Ectodermal cell (in vitro differentiated cells): ENCODE results near the gene JPH2.

Experiments used
- H3K27ac ChIP-seq: 2 replicates; pipeline ENCODE4 v1.7.0; 2013; ENCODE audit warnings: mild to moderate bottlenecking, low read depth, low read length; ENCODE audit not compliant: insufficient read depth, poor library complexity, severe bottlenecking
- H3K27me3 ChIP-seq: 2 replicates; pipeline ENCODE4 v1.7.0; 2013; ENCODE audit warnings: mild to moderate bottlenecking, low read length; ENCODE audit not compliant: insufficient read depth, control insufficient read depth, poor library complexity, severe bottlenecking
- H3K36me3 ChIP-seq: one replicate; pipeline ENCODE4 v1.7.0; 2013; ENCODE audit warnings: low read length; ENCODE audit not compliant: control insufficient read depth, insufficient read depth
- H3K4me1 ChIP-seq: one replicate; pipeline ENCODE4 v1.7.0; 2013; ENCODE audit warnings: low read length; ENCODE audit not compliant: control insufficient read depth, insufficient read depth
- H3K4me3 ChIP-seq: 2 replicates; pipeline ENCODE4 v1.7.0; 2013; ENCODE audit warnings: low read depth, low read length, control low read depth; ENCODE audit not compliant: insufficient read depth
- H3K9me3 ChIP-seq: 2 replicates; pipeline ENCODE4 v1.7.0; 2013; ENCODE audit warnings: mild to moderate bottlenecking, low read length, moderate library complexity; ENCODE audit not compliant: control insufficient read depth
- WGBS, 2 experiments: methylation state at CpG; one replicate each; pipeline ENCODE4 v1.1.7; 2013; ENCODE audit warnings: missing lambda C conversion rate in 2 of 2; 5-methylcytosine and 5-hydroxymethylcytosine counted together

JPH2 gene

DNA sequence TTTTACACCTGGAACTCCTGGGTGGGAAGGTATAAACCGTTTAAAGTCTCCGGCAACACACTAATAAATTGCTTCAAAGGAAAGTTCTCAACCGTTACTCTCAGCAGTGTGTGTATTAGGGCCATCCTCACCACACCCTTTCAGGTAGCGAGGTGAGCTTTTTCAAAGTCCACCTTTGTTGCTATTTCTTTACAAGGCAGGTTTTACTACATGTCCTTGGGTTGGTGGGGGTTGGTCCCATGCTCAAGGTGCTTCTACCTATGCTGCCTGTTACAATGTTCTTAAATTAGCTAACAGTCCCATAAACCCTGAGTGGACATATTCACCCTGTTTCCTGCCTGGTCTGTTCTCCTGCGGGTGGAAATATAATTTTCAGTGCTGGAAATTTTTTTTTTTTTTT lies 36.7 kb upstream of the JPH2 start:
- 94% methylated on average over 5 of the region's 5 CpGs for WGBS, 2 experiments
- H3K4me3 ChIP-seq: no peak overlapping the region
- H3K9me3 ChIP-seq: no peaks in the 10 kb centered on the region
- H3K4me1 ChIP-seq: no peaks in the 10 kb centered on the region
- no peaks in the 10 kb centered on the region for H3K27me3 ChIP-seq
- no peaks in the 10 kb centered on the region for H3K36me3 ChIP-seq
- no peak overlapping the region for H3K27ac ChIP-seq

GRCh38 chr20:44222633-44223368 lies 35.8 kb upstream of the JPH2 start:
- H3K4me3 ChIP-seq: no peak overlapping the region
- H3K4me1 ChIP-seq: no peaks in the 10 kb centered on the region
- H3K27ac ChIP-seq: no peak overlapping the region
- H3K9me3 ChIP-seq: no peaks in the 10 kb centered on the region
- no peaks in the 10 kb centered on the region for H3K36me3 ChIP-seq
- H3K27me3 ChIP-seq: no peaks in the 10 kb centered on the region
- 73% methylated on average over 7 of the region's 7 CpGs for WGBS, 2 experiments

DNA sequence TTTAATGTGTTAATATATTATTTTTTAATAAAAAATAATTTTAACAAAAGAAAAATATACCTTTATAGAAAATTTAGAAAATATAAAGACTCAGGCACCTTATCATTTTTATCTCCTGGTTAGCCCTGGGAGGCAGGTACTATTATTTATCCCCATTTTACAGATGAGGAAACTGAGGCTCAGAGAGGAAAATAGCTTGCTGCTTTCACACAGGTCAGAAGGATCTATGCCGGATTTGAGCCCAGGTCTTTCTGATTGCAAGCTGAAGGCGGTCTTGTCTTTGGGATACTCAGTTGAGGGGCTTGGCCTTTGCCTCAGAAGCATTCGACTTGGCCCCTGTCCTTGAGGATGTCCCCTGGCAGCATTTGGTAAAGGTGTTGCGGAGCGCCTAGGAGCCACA lies 35.0 kb upstream of the JPH2 start:
- H3K27ac ChIP-seq: no peak overlapping the region
- H3K36me3 ChIP-seq: no peaks in the 10 kb centered on the region
- 89 to 95% methylated on average over 5 of the region's 5 CpGs for WGBS, 2 experiments
- H3K27me3 ChIP-seq: no peaks in the 10 kb centered on the region
- H3K4me3 ChIP-seq: no peak overlapping the region
- H3K9me3 ChIP-seq: no peaks in the 10 kb centered on the region
- no peaks in the 10 kb centered on the region for H3K4me1 ChIP-seq

GRCh38 chr20:44221368-44221954 lies 34.5 kb upstream of the JPH2 start:
- WGBS, 2 experiments: 90 to 96% methylated on average over 3 of the region's 3 CpGs
- Histone ChIP-seq H3K9me3 (no peaks in the 10 kb centered on the region), H3K4me1 (no peaks in the 10 kb centered on the region), H3K27me3 (no peaks in the 10 kb centered on the region), H3K36me3 (no peaks in the 10 kb centered on the region), H3K4me3 (no peak overlapping the region), H3K27ac (no peak overlapping the region)

GRCh38 chr20:44219791-44220190 lies 32.8 kb upstream of the JPH2 start:
- 67 to 70% methylated on average over 6 of the region's 6 CpGs for WGBS, 2 experiments
- no peaks in the 10 kb centered on the region for H3K4me1 ChIP-seq

DNA sequence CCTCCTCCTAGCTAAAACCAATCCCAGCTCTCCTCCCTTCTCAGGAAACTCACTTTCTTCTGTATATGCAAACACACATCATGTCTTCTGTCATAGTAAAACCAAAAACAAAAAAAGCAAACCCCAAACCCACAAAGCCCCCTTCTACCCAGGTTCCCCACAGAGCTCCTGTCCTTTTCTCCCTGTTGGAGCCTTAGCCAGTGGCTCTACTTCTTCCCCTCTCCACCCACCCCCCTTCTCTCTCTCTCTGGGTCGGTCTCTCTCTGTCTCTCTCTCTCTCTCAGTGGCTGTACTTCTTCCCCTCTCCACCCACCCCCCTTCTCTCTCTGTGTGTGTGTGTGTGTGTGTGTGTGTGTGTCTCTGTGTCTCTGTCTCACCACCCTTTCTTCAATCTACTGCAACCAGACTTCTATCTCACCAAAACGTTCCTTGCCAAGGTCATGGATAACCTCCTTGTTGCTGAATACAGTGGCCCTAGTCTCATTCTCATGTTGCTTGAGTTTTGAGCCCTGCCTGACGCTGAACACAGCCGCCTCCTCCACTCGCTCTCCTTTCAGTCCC lies 32.3 kb upstream of the JPH2 start:
- H3K36me3 ChIP-seq: no peaks in the 10 kb centered on the region
- H3K27ac ChIP-seq: no peak overlapping the region
- H3K4me1 ChIP-seq: no peaks in the 10 kb centered on the region
- H3K27me3 ChIP-seq: no peaks in the 10 kb centered on the region
- H3K4me3 ChIP-seq: no peak overlapping the region
- no peaks in the 10 kb centered on the region for H3K9me3 ChIP-seq
- 61 to 64% methylated on average over 4 to 5 of the region's 5 CpGs for WGBS, 2 experiments

More at GRCh38 chr20:44219791-44220190, 32.8 kb upstream of the JPH2 start:
- H3K27ac ChIP-seq: no peak overlapping the region
- no peak overlapping the region for H3K4me3 ChIP-seq
- no peaks in the 10 kb centered on the region for H3K36me3 ChIP-seq
- H3K9me3 ChIP-seq: no peaks in the 10 kb centered on the region
- no peaks in the 10 kb centered on the region for H3K27me3 ChIP-seq

- Histone ChIP-seq H3K27me3 (no peaks in the 10 kb centered on the region), H3K9me3 (no peaks in the 10 kb centered on the region), H3K4me1 (no peaks in the 10 kb centered on the region), H3K36me3 (no peaks in the 10 kb centered on the region), H3K4me3 (no peak overlapping the region), H3K27ac (no peak overlapping the region)
- WGBS, 2 experiments: 92 to 98% methylated on average over 3 to 4 of the region's 4 CpGs
Observed at GRCh38 chr20:44218446-44218845, 31.5 kb upstream of the JPH2 start.

DNA sequence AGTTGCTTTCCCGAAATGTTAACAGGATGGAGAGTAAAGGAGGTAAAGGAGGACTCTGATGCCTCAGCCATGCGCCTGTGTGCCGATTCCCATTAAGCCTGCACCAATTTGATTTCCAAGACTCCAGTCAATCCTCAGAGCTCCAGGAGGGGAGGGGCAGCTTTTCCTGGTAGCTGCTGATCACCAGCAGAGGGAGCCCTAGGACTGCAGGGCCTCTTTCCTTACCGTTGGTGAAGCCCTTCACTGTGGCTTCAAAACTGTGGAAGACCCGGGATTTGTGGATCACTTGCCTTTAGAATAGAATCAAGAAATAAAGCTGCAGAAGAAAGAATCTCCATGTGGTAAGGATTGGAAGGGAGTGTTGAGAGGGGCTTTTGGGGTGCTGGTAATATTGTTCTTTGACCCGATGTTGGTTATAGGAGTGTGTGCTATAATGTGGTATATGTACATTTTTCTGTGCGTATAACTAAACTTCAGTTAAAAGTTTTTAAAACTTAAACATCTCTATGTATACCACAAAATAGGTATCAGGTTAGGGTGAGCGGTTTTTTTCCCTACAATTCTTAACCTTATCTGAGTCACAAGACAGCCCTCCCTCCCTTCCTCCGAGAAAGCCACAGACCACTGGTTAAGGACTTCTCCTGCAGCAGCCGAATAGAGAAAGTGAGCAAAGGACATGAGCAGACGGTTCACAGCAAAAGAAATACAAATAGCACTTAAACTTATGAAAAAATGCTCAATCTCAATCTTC lies 30.5 kb upstream of the JPH2 start:
- H3K4me3 ChIP-seq: no peak overlapping the region
- H3K27me3 ChIP-seq: no peaks in the 10 kb centered on the region
- H3K36me3 ChIP-seq: no peaks in the 10 kb centered on the region
- H3K9me3 ChIP-seq: no peaks in the 10 kb centered on the region
- no peaks in the 10 kb centered on the region for H3K4me1 ChIP-seq
- WGBS, 2 experiments: 63 to 64% methylated on average over 10 of the region's 11 CpGs
- H3K27ac ChIP-seq: no peak overlapping the region

GRCh38 chr20:44215125-44215524 lies 28.1 kb upstream of the JPH2 start:
- Histone ChIP-seq H3K27ac (no peak overlapping the region), H3K4me3 (no peak overlapping the region), H3K36me3 (no peaks in the 10 kb centered on the region), H3K27me3 (no peaks in the 10 kb centered on the region), H3K4me1 (no peaks in the 10 kb centered on the region), H3K9me3 (no peaks in the 10 kb centered on the region)
- 59 to 62% methylated on average over 7 of the region's 7 CpGs for WGBS, 2 experiments

DNA sequence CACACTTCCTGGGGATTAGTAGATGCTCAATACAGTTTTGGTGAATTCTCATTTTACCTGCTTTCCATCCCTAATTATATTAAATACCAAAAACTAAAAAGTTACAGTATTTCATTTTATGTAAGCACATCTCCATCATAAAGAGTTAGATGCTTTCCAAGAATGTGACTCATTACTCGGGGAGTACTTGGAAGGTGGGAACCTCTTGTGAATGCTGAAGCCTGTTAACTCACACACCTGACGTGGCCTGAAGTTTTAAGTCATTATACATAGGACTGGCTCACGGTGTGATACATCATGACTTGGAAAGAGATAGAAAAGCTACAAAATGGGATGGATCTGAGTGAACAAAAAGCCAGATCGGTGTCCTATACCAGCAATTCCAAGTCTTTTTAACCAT lies 25.8 kb upstream of the JPH2 start:
- Histone ChIP-seq H3K27ac (no peak overlapping the region), H3K4me3 (no peak overlapping the region), H3K36me3 (no peaks in the 10 kb centered on the region), H3K27me3 (no peaks in the 10 kb centered on the region), H3K4me1 (peaks cover 4% of the 10 kb centered on the region), H3K9me3 (no peaks in the 10 kb centered on the region)
- 92 to 93% methylated on average over 4 of the region's 4 CpGs for WGBS, 2 experiments
